Adrenal gland (tissue), 12 donors: ENCODE results near the gene TFB1M. TPM values are rescaled to one million over a fixed set of nuclear protein-coding genes. Genes with fewer than 3 reads are reported as not detected.

Experiments used
- DNase-seq, 7 donors: peaks; one replicate each; pipeline ENCODE4 v3.0.0-alpha.2; 2019 to 2020
- H3K27ac ChIP-seq, 5 donors: fragments of 200-600 bp; sonication (generic) in 4 of 5; 1 replicate in 3 of 5; 2 replicates in 2 of 5; pipeline versions ENCODE4 v1.5.1 to v1.8.0; 2016 to 2020; ENCODE audit warnings: mild to moderate bottlenecking in 1 of 5
- H3K27me3 ChIP-seq: fragments of 200-600 bp; 2 replicates; pipeline ENCODE4 v1.8.0; 2021
- H3K36me3 ChIP-seq, 2 donors: fragments of 200-600 bp; replicated peaks in 1 of 2; 1 replicate in 1 of 2; 2 replicates in 1 of 2; pipeline versions ENCODE4 v1.5.1 to v1.8.0; 2018 to 2022
- H3K4me1 ChIP-seq, 2 donors: fragments of 200-600 bp; replicated peaks in 1 of 2; 1 replicate in 1 of 2; 2 replicates in 1 of 2; pipeline versions ENCODE4 v1.5.1 to v1.8.0; 2018 to 2021
- H3K4me3 ChIP-seq, 4 donors: fragments of 200-600 bp; sonication (generic) in 3 of 4; one replicate each; pipeline ENCODE4 v1.5.1; 2016 to 2018
- H3K9me3 ChIP-seq, 3 donors: fragments of 200-600 bp; sonication (generic) in 1 of 3; replicated peaks in 1 of 3; 1 replicate in 2 of 3; 2 replicates in 1 of 3; pipeline versions ENCODE4 v1.5.1 to v1.8.0; 2016 to 2021
- CTCF ChIP-seq, 6 experiments: fragments of 450-650 bp in 4 of 6; fragments of 200-600 bp in 2 of 6; sonication (generic) in 1 of 6; IDR thresholded peaks; 1 replicate in 5 of 6; 2 replicates in 1 of 6; pipeline versions ENCODE4 v1.5.1 to v1.8.0; 2016 to 2021; ENCODE audit warnings: antibody characterized with exemption in 6 of 6, mild to moderate bottlenecking in 2 of 6, moderate library complexity in 1 of 6
- POLR2A ChIP-seq, 2 donors: fragments of 450-650 bp; IDR thresholded peaks; one replicate each; pipeline ENCODE4 v1.6.1; 2017; ENCODE audit warnings: antibody characterized with exemption in 2 of 2, mild to moderate bottlenecking in 2 of 2, moderate library complexity in 1 of 2
- WGBS, 4 donors: extraction: QIAGEN DNeasy Blood & Tissue Kit in 2 of 4; methylation state at CpG; one replicate each; pipeline versions ENCODE4 v1.1.5 to v1.1.7; 2013 to 2017; 5-methylcytosine and 5-hydroxymethylcytosine counted together
- intact Hi-C, 2 donors: fragments of 100-400 bp; cut with DNase I; formaldehyde crosslinking; loops; one replicate each; pipeline versions ENCODE4 v1.14.1 to v1.15.0; 2022 to 2023
- polyA plus RNA-seq, 3 donors: library from polyadenylated mRNA; stranded (reverse); fragments of 200-250 nt in 2 of 3; fragments of 350-450 nt in 1 of 3; fragmentation: Illumina TruSeq in 1 of 3; extraction: RNeasy Lipid Tissue Mini Kit (QIAGEN cat#74804) in 1 of 3; gene quantifications; one replicate each; pipeline ENCODE4 v1.2.3, GENCODE V29; 2013 to 2014
- total RNA-seq, 9 donors: library from RNA; depleted of rRNA in 4 of 9; stranded (reverse); fragments of >200 nt in 4 of 9; fragments of 120-200 nt in 1 of 9; fragmentation: NEBNext Ultra II Directional in 1 of 9; extraction: Animal tissue kit (Norgen Biotek cat#: 25700) in 1 of 9; gene quantifications; one replicate each; pipeline versions ENCODE4 v1.1.0 to v1.2.4, GENCODE V29; 2013 to 2023
- donor health status: healthy with polysubstance abuse.
- donor health status: Bipolar disorder and iron deficiency.
- donor health status: DM: yes; HTN: yes; CAD: no.
- donor health status: DM: no; HTN: no; CAD: no.
- donor health status: DM: no; HTN: no; CAD: no.
- donor health status: DM: yes; HTN: yes; CAD: no.

TFB1M gene
- total and polyA plus RNA-seq, 12 donors, result 17.1 to 74.8 (median 49.8) TPM

GRCh38 chr6:155317186-155317585 lies 2.9 kb upstream of the TFB1M start:
- no peak for DNase-seq
- no peak overlapping the region for H3K4me3 ChIP-seq
- intact Hi-C loops, result loop anchor here in 1 of 2 donors (10.0 kb wide), 1 partner anchor 142 kb away; no protein-coding TSS in a partner anchor
- no peaks in the 10 kb centered on the region for H3K27me3 ChIP-seq
- no peak overlapping the region for H3K27ac ChIP-seq
- H3K36me3 ChIP-seq, result no peaks in the 10 kb centered on the region
- no peaks in the 10 kb centered on the region for H3K9me3 ChIP-seq
- WGBS, 4 donors, result 87 to 97% (median 94%) methylated on average over 1 of the region's 1 CpG
- H3K4me1 ChIP-seq, result peaks cover 0 to 23% of the 10 kb centered on the region in 2 donors
- TF ChIP-seq POLR2A (IDR thresholded peaks at IDR 0.05), result no peak
- TF ChIP-seq CTCF (IDR thresholded peaks at IDR 0.05), result peak in 2 of 6 experiments; percentile 25

- no peak overlapping the region for H3K4me3 ChIP-seq
- WGBS, 4 donors, result 95 to 100% (median 97%) methylated on average over 1 of the region's 1 CpG
- TF ChIP-seq POLR2A (IDR thresholded peaks at IDR 0.05), result no peak
- TF ChIP-seq CTCF (IDR thresholded peaks at IDR 0.05), result no peak
Measured at GRCh38 chr6:155316419-155316818, 2.1 kb upstream of the TFB1M start.

DNA sequence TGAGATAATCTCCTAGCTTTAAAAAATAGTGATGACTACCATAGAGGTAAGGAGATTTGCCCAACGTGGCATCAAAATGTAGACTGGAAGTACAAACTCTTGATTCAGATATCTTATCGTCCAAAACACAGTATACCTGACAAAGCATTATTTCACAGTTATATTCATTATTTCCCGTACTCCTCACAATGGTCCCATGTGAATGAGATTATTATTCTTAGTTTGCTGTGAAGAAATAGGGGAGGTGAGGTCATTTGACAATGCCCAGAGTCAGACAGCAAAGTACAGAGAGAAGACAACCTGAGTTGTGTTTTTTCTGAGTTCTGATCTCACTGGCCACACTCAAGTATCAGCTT lies 1.2 kb upstream of the TFB1M start:
- no peaks in the 10 kb centered on the region for H3K9me3 ChIP-seq
- intact Hi-C loops, result loop anchor here in 1 of 2 donors (10.0 kb wide), 1 partner anchor 141 kb away; no protein-coding TSS in a partner anchor
- H3K27me3 ChIP-seq, result no peaks in the 10 kb centered on the region
- peaks cover 0 to 23% of the 10 kb centered on the region in 2 donors for H3K4me1 ChIP-seq
- peak overlapping the region; percentile 67 to 94 (median 87) for H3K27ac ChIP-seq
- TF ChIP-seq CTCF (IDR thresholded peaks at IDR 0.05) (no peak), POLR2A (IDR thresholded peaks at IDR 0.05) (no peak)
- H3K36me3 ChIP-seq, result no peaks in the 10 kb centered on the region
- 7 to 23% (median 14%) methylated on average over 3 of the region's 3 CpGs for WGBS, 4 donors
- peak in 1 of 7 donors; percentile 16 for DNase-seq
- H3K4me3 ChIP-seq, result peak overlapping the region in 2 of 4 donors; percentile 69 to 83

More at GRCh38 chr6:155316419-155316818, 2.1 kb upstream of the TFB1M start:
- intact Hi-C loops, result loop anchor here in 1 of 2 donors (10.0 kb wide), 1 partner anchor 142 kb away; no protein-coding TSS in a partner anchor
- Histone ChIP-seq H3K9me3 (no peaks in the 10 kb centered on the region), H3K36me3 (no peaks in the 10 kb centered on the region), H3K27ac (no peak overlapping the region), H3K27me3 (no peaks in the 10 kb centered on the region), H3K4me1 (peaks cover 0 to 23% of the 10 kb centered on the region in 2 donors)
- DNase-seq, result no peak

GRCh38 chr6:155314773-155315515 lies 660 bp upstream of the TFB1M start:
- H3K36me3 ChIP-seq, result no peaks in the 10 kb centered on the region
- 0 to 1% (median 1%) methylated on average over 15 to 20 of the region's 20 CpGs for WGBS, 4 donors
- no peaks in the 10 kb centered on the region for H3K9me3 ChIP-seq
- no peaks in the 10 kb centered on the region for H3K27me3 ChIP-seq
- intact Hi-C loops, result loop anchor here in 1 of 2 donors (10.0 kb wide), 1 partner anchor 140 kb away; no protein-coding TSS in a partner anchor
- TF ChIP-seq POLR2A (IDR thresholded peaks at IDR 0.05), result no peak
- no peak for TF ChIP-seq CTCF (IDR thresholded peaks at IDR 0.05)
- peak overlapping the region; percentile 67 to 94 (median 87) for H3K27ac ChIP-seq
- peak overlapping the region in 3 of 4 donors; percentile 29 to 83 (median 69) for H3K4me3 ChIP-seq
- DNase-seq, result peak; percentile 78 to 95 (median 88)
- peaks cover 0 to 23% of the 10 kb centered on the region in 2 donors for H3K4me1 ChIP-seq
